ENCODE measurements around the gene GTPBP2.

- TF ChIP-seq EZH2 (IDR thresholded peaks at IDR 0.05; ENCODE audit: low read depth) (no peak), CTCF (conservative IDR thresholded peaks at IDR 0.05) (no peak)
Measured at GRCh38 chr6:43671801-43672690, 43.0 kb upstream of the GTPBP2 start.

All from PC-9 (cell line).